HG03354 (cell line): ENCODE results near the gene NPAS3.

Source experiments
- ATAC-seq: cut with Tn5 transposase; IDR thresholded peaks from one replicate; pipeline ENCODE4 v1.9.1; 2021; ENCODE audit warnings: mild to moderate bottlenecking; ENCODE audit not compliant: unreplicated experiment, poor library complexity, severe bottlenecking

The NPAS3 gene

GRCh38 chr14:33704481-33704880, 765.8 kb downstream of the NPAS3 start:
- ATAC-seq, result no peak

DNA sequence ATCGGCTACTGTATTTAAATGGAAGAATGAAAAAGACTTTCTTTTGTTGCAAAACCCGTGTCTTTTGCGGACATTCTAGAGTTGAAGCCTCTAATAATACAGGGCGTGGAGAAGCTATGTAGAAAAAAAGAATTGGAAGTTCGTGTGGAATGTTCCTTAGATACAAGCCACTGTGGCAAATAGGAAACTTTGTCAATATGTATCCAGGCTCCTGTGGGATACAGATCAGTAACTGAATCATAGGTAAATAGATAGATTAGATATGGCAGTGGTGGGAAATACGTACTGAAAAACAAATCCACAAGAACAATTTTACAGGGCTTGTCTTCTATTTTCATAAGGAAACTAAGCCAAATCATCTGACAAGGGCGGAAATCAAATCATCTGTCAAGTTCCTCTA, 766.8 kb downstream of the NPAS3 start:
- ATAC-seq, result no peak

- ATAC-seq, result no peak
These were observed 769.0 kb downstream of the NPAS3 start for GRCh38 chr14:33707716-33708115.

GRCh38 chr14:33709283-33709682, 770.6 kb downstream of the NPAS3 start:
- ATAC-seq, result no peak

GRCh38 chr14:33709711-33710110, 771.0 kb downstream of the NPAS3 start:
- no peak for ATAC-seq

DNA sequence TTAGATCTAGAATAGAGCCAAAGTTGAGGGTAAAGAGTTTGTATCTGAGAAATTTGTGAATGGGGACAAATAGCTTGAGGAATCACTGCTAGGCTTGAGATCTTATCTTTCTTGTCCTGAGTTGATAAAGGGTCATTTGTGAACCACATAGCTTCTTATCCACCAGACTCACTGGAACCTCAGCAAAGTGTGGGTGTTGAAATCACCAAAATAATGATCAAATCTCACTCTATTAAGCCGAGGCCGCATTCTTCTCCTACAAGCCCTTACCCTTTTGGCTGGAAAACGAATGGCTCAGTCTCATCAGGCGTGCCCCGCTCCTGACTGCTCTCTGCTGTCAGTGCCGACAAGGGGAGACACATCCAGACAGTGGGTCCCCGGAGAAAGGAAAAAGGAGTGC, 771.6 kb downstream of the NPAS3 start:
- no peak for ATAC-seq

- no peak for ATAC-seq
These were observed 772.5 kb downstream of the NPAS3 start for GRCh38 chr14:33711194-33711593.

- no peak for ATAC-seq
These were observed 773.1 kb downstream of the NPAS3 start for GRCh38 chr14:33711811-33712216.

- ATAC-seq, result no peak
These were observed 776.0 kb downstream of the NPAS3 start for GRCh38 chr14:33714527-33715226.

DNA sequence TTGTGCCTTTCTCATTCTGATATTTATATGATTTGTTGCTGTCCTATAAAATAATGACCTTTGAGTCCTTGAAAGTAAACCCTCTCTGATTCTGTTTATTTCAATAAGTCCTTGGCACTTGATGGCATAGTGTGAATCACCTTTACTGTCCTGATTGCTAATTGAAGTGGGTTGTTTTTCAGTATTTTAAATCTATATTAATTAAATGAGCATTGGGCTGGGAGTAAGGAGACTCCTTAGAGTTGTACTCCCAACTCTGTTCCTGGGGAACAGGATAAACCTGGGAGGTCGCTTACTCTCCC, 776.5 kb downstream of the NPAS3 start:
- no peak for ATAC-seq

- ATAC-seq, result no peak
These were observed 778.2 kb downstream of the NPAS3 start for GRCh38 chr14:33716921-33717320.

DNA sequence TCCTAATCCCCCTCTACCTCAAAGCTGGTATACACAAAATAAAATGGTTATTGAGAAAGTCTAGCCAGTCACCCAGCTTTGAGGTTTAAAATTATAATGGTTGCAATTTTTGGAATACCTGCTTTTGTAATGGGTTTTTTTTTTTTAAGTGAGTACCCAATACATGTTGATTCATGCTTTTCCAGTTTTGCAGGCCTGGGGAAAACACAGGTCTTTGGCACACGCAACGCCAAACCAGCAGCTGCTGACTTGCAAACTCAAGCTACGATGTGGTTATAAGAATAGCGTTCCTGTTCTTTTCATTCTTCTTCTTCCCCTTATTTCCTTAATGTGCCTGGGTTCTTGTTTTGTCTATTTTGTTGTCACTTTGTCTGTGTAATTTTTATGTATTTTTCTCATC, 779.2 kb downstream of the NPAS3 start:
- ATAC-seq, result no peak

- ATAC-seq, result no peak
These were observed 781.7 kb downstream of the NPAS3 start for GRCh38 chr14:33720284-33720787.

DNA sequence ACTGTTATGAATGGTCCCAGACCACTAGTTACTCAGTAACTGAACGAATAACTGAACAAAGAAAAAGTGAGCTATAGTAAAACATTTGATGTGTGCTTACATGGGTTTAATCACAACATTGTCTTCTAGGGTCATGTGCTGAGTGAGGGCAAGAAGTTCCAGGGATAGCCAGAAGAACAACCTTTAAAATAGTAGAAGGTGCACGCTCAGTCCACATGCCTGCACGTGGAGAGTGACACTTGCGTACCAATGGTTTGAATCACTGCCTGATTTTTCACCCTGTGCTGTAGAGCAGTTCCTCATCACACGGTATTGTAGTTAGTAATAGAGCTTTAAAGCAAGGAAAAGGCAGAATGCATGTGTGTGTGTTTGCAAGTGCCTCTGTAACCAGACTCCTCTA, 788.0 kb downstream of the NPAS3 start:
- ATAC-seq, result no peak

GRCh38 chr14:33727606-33728005, 788.9 kb downstream of the NPAS3 start:
- no peak for ATAC-seq

- ATAC-seq, result no peak
These were observed 789.4 kb downstream of the NPAS3 start for GRCh38 chr14:33728010-33728498.

GRCh38 chr14:33730156-33730555, 791.5 kb downstream of the NPAS3 start:
- ATAC-seq, result no peak

DNA sequence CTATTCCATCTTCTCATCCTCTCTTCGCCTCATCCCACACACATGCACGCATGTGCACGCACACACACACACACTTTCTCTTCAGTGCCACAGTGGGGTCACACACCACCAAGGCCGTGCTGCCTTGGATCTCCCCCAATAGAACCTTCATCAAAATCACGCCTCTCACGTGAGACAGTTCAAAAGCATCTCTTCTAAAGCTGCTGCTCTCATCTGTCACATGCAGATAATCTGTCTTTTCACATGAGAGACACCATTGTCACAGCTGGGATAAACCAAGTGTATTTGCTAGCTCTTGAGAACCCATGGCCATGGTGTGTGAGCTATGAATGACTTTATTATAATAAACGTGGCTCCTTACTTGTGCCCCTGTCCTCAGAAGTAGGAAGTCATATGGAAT, 793.5 kb downstream of the NPAS3 start:
- no peak for ATAC-seq

DNA sequence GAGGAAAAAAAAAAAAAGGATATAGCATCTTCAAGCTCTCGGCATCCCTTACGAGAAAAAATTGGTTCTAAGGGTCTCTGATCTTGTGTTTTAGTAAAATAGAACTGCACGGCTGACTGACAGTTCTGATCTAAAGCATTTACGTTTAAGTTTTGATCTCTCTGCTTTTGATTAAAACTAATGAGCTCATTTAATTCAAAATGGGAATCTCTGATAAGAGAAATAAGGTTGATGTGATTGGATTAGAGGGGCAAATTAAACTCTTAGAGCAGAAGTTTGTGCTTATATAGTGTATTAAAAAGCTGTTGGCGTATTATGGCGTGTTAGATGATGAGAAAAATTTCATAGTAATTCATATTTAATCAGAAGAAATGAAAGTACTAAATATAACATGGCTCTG, 794.6 kb downstream of the NPAS3 start:
- no peak for ATAC-seq

- no peak for ATAC-seq
These were observed 795.0 kb downstream of the NPAS3 start for GRCh38 chr14:33733721-33734120.

DNA sequence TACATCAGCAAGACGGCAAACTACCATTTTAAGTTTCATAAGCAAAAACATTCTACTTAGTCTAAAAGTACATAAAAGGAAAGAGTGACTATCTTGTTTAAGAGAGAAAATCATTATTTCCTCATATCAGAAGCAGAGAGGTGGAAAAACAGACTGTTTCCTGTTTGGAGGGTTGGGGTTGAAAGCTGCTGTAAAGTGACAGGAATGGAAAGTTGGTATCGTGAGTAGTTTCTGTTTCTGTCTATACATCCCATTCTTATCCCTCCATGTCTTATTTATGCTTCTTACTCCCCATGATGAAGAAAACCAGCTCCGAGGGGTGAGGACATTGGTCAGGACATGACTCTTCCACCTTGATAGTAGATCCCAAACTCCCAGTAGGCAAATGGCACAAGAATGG, 795.7 kb downstream of the NPAS3 start:
- no peak for ATAC-seq

DNA sequence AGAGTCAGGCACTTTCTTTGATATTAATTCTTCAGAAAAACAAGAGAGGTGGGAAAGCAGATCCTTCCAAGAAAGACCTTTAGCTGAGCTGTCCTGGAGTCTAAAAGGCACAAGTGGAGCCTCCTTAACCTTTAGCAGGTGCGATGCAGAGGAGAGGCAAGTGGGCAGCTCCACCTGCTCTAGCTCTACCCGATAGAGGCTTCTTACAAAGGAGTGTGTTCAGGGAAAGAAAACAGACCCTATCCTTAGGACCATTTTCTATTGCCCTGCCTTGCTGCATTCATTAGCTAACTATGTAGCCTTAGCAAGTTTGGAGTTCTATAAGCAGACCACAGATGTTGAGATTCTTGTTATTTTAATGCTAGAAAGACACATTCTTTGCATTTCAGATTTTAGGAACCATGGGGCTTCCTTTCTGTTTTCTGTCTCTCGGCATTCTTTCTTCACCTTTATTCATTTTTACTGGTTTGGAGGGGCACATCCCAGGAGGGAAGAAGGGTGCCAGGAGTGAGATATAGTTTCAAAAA, 797.7 kb downstream of the NPAS3 start:
- no peak for ATAC-seq
